GM04503 (cell line): ENCODE data around the gene NAA25.

Source experiments
- DNase-seq: peaks from one replicate; pipeline ENCODE4 v3.0.0-alpha.2; 2012; ENCODE audit warnings: low read depth

Gene NAA25

DNA sequence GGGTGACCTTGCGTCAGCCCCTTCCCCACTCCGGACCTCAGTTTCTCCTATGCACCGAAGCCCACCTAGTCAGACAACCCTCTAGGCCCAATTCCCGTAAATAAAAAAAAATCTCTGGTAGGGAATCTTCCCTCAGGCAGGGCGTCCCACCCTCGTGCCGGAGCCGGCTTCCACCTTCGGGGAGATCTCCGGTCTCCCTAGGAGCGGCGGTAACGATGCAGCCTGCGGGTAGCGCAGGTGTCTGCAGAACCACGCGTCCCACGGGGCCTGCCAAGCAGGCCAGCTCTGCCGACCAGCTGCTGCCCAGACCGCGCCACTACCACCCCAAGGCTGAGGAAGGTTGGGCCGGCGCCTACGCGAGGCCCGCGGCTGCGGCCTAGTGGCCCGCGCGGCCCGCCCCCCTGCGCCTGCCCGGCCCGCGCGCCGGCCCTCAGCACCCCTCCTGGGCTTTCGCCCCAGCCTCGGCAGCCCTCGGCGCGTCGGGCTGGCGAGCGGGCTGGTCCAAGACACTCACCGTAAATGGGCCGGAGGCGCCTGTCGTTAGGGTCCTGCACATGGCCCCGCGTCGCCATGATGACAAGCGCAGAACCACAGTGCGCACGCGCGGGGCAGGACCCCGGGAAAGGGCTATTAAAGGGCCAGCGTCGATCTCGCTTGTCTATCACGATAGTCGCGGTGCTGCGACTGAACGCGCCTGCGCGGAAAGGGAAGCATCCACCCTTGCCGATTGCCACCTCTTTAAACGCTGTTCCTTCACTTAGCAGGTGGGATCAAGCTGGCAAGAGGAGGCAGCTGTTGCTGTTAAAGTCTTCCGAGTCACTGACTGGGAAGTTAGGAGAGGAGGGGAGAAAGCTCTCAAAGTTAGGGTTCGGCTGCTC lies at the start of gene NAA25:
Gene NAA25 (minus strand): TSS at position 582 of the 878 bp plus-strand sequence. CDS start 10 bp downstream, at position 572.
- no peak for DNase-seq

DNA sequence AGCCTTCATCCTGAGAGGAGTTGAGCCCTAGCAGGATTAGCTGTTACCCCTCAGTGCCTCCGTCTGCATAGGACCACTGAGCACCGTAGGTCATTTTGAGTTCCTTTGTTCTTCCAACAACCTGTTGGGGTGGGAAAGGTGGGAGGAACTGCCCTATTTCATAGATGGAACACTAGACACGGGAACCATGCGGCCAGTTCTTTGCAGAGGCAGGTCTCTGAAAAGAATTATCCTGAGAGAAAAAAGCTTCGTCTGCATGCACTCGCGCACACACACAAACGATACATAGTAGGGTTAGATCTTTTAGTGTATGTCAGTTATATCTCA lies 45.3 kb upstream of the NAA25 start:
- no peak for DNase-seq

GRCh38 chr12:112153181-112153892 lies 44.8 kb upstream of the NAA25 start:
- no peak for DNase-seq

DNA sequence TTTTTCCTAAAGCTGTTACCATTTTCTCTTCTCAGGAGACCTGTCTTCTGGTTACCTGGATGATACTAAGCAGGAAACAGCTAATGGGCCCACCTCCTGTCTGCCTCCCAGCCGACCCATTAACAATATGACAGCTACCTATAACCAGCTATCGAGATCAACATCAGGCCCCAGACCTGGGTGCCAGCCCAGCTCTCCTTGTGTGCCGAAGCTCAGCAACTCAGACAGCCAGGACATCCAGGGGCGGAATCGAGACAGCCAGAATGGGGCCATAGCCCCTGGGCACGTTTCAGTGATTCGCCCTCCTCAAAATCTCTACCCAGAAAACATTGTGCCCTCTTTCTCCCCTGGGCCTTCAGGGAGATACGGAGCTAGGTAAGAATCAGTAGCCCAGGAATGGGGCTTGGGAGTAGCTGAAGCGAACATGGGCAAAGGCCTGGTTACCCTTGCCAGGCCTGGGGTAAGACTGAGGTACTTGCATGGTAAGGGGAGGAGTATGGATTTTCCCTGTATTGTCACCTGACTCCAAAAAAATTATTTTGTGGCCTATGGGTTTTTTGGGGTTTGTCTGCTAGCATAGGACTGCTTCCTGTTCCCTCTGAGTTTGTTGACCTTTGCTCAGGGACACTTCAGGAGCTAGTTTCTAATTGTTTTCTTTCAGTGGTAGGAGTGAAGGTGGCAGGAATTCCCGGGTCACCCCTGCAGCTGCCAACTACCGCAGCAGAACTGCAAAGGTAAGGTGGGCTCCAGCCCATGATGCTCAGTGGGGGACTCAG lies 43.4 kb upstream of the NAA25 start:
- DNase-seq: no peak

DNA sequence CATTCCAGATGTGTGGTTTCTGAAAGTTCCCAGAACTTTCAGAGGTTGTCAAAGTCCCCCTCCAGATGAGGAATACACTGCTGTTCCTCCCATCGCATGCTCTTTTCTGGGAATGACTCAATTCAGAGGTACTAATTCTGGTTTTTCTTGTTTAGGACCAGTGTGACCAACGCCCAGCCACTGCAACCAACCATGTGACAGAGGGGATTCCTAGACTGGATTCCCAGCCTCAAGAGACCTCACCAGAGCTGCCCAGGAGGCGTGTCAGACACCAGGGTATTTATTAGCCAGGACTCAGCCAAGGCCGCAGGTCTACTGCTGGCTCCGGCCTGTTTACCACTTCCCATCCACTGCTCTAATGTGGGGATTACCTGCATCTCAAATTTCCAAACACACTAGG lies 41.0 kb upstream of the NAA25 start:
- no peak for DNase-seq

GRCh38 chr12:112148031-112148513 lies 39.5 kb upstream of the NAA25 start:
- DNase-seq: no peak

DNA sequence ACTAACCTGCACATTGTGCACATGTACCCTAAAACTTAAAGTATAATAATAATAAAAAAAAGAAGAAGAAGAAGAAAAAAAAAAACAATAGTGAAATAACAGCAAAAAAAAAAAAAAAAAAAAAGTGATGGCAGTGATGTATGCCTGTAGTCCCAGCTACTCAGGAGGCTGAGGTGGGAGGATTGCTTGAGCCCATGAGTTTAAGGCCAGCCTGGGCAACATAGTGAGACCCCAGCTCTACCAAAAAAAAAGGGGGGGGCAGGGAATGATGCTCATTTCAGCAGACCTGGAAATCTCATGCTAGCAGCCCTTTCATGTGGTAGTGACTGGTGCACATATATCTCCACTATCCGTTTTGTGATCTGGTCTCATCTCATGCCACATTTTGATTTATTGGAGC lies 37.5 kb upstream of the NAA25 start:
- no peak for DNase-seq

GRCh38 chr12:112140728-112141127 lies 32.1 kb upstream of the NAA25 start:
- no peak for DNase-seq

GRCh38 chr12:112134731-112135130 lies 26.1 kb upstream of the NAA25 start:
- DNase-seq: no peak

DNA sequence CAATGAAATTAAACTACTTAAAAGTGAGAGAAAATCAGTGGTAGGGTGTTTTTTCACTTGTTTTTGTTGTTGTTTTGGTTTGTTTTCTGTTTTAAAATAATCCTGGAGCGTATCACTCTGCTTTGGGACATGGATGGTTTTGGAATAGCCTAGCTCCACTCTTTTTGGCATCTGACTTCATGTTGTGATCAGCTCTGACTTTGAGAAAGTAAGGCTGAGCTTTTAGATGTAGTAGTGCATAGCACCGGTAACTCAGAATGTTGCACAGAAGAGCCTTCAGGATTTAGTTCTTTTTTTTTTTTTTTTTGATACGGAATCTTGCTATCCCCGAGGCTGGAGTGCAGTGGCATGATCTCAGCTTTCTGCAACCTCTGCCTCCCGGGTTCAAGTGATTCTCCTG lies 24.8 kb upstream of the NAA25 start:
- no peak for DNase-seq

DNA sequence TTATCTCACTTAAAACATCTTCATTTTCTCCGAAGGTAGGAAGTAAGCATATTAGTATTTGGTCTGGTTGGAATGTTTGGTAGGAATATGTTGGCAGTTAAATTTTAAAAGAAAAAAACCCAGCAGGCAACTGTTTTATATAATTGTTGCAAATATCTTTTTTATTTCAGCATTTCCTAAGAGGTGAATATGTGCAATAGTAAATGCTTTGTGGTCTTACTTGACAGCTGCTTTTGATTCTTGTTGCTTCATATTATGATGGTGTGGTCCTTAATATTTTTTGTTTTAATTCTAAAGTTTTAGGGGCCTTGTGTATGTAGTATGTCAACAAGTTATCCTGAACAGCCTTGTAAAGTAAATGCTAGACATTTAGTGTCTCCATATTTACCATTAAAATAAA lies 23.1 kb upstream of the NAA25 start:
- DNase-seq: no peak

DNA sequence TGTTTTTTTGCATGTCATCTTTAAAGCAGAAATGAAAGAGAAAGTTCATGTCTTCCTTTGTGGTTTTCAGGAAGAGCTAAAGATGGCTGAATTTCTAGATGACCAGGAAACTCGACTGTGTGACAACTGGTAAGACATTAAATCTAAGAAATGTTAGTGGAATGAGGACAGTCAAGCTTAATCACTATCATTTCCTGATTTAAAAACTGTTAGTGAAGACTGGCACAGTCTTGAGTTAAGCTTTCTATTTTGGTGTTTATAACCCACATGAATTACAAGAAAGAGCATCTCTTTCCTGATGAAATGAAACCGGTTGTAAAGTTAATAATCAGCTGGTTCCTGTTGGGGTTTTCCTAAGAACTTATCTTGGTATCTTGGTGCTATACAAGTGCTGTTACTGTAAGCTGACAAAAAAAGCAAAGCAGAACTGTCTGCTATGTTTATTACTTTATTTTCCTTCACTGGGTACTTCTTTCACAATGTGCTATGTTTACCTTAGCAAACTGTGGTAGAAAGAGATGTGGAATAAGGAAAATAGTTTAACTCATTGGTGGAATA lies 21.9 kb upstream of the NAA25 start:
- DNase-seq: no peak

- no peak for DNase-seq
These were observed 18.3 kb upstream of the NAA25 start for GRCh38 chr12:112126911-112127310.

DNA sequence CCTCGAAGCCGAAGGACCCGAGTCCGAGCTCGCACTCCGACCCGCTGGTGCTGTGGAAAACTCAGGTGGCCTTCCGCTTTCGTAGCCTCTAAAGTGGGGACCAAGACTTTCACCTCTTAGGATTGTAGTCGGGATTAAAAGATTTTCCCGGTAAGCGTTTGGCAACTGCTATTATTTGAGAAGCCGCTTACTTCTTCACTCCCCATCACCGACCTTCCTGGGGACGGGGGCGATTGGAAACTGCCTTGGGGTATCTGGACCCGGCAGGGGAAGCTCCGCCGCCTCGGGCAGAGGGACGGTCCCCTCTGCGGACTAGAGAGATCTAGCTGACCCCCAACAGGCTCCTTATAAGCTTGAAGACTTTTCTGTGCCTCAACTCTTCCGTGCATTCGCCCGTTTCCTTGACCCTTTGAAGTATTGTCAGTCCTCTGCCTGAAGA lies 17.4 kb upstream of the NAA25 start:
- no peak for DNase-seq

DNA sequence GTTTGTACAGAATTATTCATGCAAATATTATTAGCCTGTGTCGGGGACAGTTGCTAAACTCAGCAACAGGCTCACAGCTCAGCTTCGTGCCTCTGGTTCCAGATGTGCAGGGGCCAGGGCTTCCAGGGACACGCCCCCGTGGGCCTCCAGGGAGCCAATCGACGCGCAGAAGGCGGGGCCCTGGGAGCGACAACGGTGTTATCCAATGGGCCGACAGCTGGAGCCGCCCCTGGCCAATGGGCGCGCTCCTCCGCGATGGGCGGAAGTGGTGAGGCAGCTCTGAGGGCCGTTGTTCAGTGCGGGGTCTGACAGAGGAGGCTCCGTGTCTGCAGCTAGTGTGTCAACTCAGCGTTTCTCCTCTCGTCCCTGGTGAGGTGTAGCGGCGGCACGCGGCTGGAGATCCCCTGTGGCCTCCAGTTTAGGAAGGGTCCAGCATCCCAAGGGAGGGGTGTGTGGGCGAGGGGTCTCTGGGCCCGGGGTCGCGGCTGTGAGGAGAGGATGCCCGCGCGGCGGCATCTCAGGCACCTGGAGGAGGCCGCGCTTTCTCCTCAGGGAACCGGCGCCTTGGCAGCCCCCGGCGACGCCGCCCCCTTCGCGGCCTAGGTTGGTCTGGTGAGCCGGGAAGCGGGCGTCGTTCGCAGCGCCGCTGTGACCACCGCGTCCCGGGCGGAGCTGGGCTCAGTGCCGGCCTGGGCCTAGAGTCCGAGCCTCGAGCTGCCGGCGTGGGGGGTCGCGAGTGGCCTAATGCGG lies 16.8 kb upstream of the NAA25 start, which contains the start of gene TRAFD1:
Gene TRAFD1 (plus strand): TSS at position 311 of the 750 bp plus-strand sequence. CDS start 4,963 bp downstream, outside the sequence.
- peak; percentile 81 for DNase-seq

DNA sequence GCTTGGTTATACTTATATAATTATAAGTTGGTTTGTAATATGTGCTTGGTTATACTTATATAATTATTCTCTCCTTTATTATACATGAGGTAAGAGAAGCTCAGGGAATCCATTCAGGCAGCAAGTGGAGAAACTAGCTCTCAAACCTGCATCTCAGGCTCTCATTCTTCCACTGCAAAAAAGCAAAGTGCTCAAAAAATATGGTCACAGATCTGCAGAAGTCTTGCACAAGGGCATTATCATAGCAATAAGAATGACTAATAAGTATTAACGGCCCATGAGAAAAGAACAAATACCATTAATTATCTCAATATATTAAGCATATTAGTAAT lies 16.3 kb upstream of the NAA25 start:
- no peak for DNase-seq

- no peak for DNase-seq
These were observed 14.5 kb upstream of the NAA25 start for GRCh38 chr12:112122823-112123690.

DNA sequence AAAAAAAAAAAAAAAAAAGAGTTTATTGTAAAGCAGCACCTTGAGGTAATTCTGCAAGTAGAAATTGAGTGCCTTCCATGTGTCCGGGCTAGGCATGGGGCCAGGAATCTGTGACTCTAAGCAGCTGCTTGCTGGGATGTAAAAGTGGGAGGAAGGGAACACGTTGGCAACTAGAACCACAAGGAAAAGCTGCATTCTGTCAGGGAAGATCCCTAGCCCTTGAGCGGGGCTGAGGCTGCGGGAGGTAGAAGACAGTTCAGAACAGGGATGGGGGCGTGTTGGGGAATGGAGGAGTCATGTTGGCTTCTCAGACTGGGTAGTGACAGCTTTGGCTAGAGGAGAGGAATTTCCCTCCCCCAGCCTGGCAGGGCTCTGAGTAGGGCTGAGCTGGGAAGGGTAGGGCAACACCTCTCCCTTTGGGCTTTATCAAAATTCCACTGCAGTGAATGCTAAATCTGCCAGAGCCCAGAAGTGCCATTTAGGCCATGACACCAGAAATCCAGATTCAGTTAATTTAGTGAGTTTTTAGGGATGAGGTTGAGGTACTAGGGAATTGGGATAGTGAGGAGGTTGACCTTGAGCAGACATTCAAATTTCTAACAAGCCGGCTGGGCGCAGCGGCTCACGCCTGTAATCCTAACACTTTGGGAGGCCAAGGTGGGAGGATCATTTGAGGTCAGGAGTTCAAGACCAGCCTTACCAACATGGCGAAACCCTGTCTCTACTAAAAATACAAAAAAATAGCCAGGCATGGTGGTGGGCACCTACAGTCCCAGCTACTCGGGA lies 13.4 kb upstream of the NAA25 start:
- DNase-seq: peak; percentile 60

DNA sequence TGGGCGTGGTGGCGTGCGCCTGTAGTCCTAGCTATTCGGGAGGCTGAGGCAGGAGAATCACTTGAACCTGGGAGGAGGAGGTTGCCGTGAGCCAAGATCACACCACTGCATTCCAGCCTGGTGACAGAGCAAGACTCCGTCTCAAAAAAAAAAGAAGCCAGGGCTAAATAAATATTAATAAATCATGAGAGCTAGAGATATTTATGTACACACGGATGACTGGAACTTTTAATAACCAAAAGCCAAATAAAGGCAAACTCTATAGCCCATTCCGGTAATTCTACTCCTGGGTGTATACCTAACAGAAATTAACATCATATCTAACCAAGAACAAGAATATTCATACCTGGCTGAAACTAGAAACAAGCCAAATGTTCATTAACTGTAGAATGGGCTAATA lies 9.1 kb upstream of the NAA25 start:
- DNase-seq: no peak
